RWPE1 (cell line): ENCODE results near the gene S100P.
A peak's percentile ranks its signal among the peaks of the same experiment; 100 is the strongest.

Source experiments
- CTCF ChIA-PET: fragments of 350-600 bp; sonication (Branson Sonifier 250); formaldehyde crosslinking; extraction: SDS; loops from one replicate; lab custom pipeline; 2021; lab: Yijun Ruan, JAX
- POLR2A ChIA-PET: fragments of 400-600 bp; formaldehyde crosslinking; extraction: SDS; loops from one replicate; lab custom pipeline; 2020; ENCODE audit warnings: antibody characterized with exemption; ENCODE audit not compliant: low non-redundant PET; lab: Yijun Ruan, JAX
- DNase-seq: peaks from one replicate; pipeline ENCODE4 v3.0.0; 2012; ENCODE audit warnings: low spot score
- H3K27ac ChIP-seq: fragments of 450-650 bp; 2 replicates; pipeline ENCODE4 v1.5.1; 2017
- TF ChIP-seq, protein P1 (sequence below): fragments of 450-650 bp; conservative IDR thresholded peaks from 2 replicates; pipeline ENCODE4 v1.5.1; 2017; ENCODE audit warnings: low read depth, mild to moderate bottlenecking

The S100P gene

GRCh38 chr4:6689506-6689960 lies 4.1 kb upstream of the S100P start:
- peak overlapping the region; percentile 75 for H3K27ac ChIP-seq
- TF ChIP-seq, protein P1, sequence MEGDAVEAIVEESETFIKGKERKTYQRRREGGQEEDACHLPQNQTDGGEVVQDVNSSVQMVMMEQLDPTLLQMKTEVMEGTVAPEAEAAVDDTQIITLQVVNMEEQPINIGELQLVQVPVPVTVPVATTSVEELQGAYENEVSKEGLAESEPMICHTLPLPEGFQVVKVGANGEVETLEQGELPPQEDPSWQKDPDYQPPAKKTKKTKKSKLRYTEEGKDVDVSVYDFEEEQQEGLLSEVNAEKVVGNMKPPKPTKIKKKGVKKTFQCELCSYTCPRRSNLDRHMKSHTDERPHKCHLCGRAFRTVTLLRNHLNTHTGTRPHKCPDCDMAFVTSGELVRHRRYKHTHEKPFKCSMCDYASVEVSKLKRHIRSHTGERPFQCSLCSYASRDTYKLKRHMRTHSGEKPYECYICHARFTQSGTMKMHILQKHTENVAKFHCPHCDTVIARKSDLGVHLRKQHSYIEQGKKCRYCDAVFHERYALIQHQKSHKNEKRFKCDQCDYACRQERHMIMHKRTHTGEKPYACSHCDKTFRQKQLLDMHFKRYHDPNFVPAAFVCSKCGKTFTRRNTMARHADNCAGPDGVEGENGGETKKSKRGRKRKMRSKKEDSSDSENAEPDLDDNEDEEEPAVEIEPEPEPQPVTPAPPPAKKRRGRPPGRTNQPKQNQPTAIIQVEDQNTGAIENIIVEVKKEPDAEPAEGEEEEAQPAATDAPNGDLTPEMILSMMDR, result no peak
- POLR2A ChIA-PET, result no interaction called here
- CTCF ChIA-PET, result interaction anchor here (0.6 kb wide), 1 partner anchor 58 kb away, joined by 3 read pairs; no protein-coding TSS in a partner anchor
- DNase-seq, result no peak

GRCh38 chr4:6692379-6692778 lies 1.3 kb upstream of the S100P start:
- no peak for DNase-seq
- TF ChIP-seq, protein P1, result no peak
- ChIA-PET CTCF (interaction anchor here (0.7 kb wide), 1 partner anchor 22 kb away, joined by 4 read pairs; no protein-coding TSS in a partner anchor), POLR2A (no interaction called here)
- H3K27ac ChIP-seq, result peak overlapping the region; percentile 30

GRCh38 chr4:6692806-6693205 lies 872 bp upstream of the S100P start:
- ChIA-PET CTCF (interaction anchor here (0.7 kb wide), 1 partner anchor 22 kb away, joined by 4 read pairs; no protein-coding TSS in a partner anchor), POLR2A (no interaction called here)
- TF ChIP-seq, protein P1, result no peak
- no peak for DNase-seq
- peak overlapping the region; percentile 30 for H3K27ac ChIP-seq

GRCh38 chr4:6694177-6694901 lies 661 bp downstream of the S100P start:
- no peak for DNase-seq
- TF ChIP-seq, protein P1, result no peak
- POLR2A ChIA-PET, result no interaction called here
- H3K27ac ChIP-seq, result peak overlapping the region; percentile 30
- CTCF ChIA-PET, result interaction anchor here (0.7 kb wide), 1 partner anchor 188 kb away, joined by 7 read pairs; no protein-coding TSS in a partner anchor

- CTCF ChIA-PET, result interaction anchor here (0.6 to 1.0 kb wide), 4 partner anchors 21 to 375 kb away, joined by 3 read pairs; no protein-coding TSS in a partner anchor
- DNase-seq, result peak; percentile 15
- POLR2A ChIA-PET, result no interaction called here
- TF ChIP-seq, protein P1, result no peak
- peak overlapping the region; percentile 94 for H3K27ac ChIP-seq
Measured at GRCh38 chr4:6695660-6696610, 2.3 kb downstream of the S100P start.

- H3K27ac ChIP-seq, result peak overlapping the region; percentile 94
- ChIA-PET POLR2A (no interaction called here), CTCF (interaction anchor here (1.0 kb wide), 1 partner anchor 22 kb away, joined by 3 read pairs; no protein-coding TSS in a partner anchor)
- TF ChIP-seq, protein P1, result no peak
- DNase-seq, result no peak
Measured at GRCh38 chr4:6696611-6697010, 2.9 kb downstream of the S100P start.
